ENCODE data around the gene POLR3GL.
"Not testable (repeated sequence)": the region's sequence is repeated elsewhere in the genome, so short reads cannot be mapped to it uniquely, and the experiment has no call there.

The POLR3GL gene

GRCh38 chr1:146021622-146022402 lies 57.3 kb downstream of the POLR3GL start, which contains the start of gene HJV:
Gene HJV, minus strand, starts transcription at chr1:146021735. Its CDS starts 1,504 bp downstream, at chr1:146020231.
- no peak for DNase-seq

- no peak for DNase-seq
These were observed 58.1 kb downstream of the POLR3GL start for GRCh38 chr1:146022403-146023127.

GRCh38 chr1:146025787-146026495 lies 61.5 kb downstream of the POLR3GL start:
- DNase-seq: not testable (repeated sequence)

- not testable (repeated sequence) for DNase-seq
These were observed 62.2 kb downstream of the POLR3GL start for GRCh38 chr1:146026650-146027049.
